Stimulated activated CD4-positive, alpha-beta T cell treated with anti-CD3 and anti-CD28 coated beads, Interleukin-12 subunit alpha, Interleukin-12 subunit beta, amount 100 ng/mL, for 48 hours (primary cell): Measurements from ENCODE around the gene ATXN10.
"Not testable (repeated sequence)": the region's sequence is repeated elsewhere in the genome, so short reads cannot be mapped to it uniquely, and the experiment has no call there.

Experiments
- DNase-seq, 3 donors: peaks; one replicate each; pipeline ENCODE4 v3.0.0-alpha.2; 2020; ENCODE audit warnings: low read depth in 2 of 3, low spot score in 1 of 3

Gene ATXN10

DNA sequence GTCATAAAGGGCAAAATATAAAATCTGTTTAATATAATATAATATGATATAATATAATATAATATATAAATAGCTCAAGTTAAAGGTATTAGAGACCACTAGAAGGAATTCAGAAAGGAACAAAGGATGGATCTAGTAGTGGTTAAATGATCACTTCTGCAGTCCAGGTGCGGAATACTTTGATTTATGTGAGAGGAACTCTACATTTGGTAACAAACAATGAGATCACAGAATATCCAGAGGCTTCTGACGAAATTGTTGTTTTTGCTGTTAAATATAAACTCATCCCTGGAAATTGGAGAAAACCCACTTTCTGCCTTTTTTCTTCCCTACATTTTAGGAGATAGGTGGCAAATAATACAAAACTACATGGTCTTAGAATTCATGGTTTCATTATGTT is 36.0 kb downstream of the ATXN10 start:
- no peak for DNase-seq

DNA sequence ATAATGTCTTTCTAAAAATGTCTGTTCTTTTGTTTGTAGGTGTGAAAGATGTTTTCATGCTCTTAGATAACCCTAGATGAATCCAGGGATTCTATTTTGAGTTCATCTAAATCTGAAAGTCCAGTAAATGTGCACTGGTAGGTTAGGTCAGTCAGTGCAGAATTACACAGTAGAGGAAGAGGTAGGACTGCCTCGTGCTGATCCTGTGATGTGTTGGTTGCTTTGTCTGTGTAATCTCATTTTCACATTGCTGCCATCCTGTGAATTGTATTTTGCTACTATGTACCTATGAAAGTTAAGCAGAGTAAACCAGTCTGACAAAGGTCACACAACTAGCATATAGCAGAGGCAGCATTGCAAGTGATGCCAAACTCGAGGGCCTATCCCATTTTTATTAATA is 36.5 kb downstream of the ATXN10 start:
- DNase-seq = no peak

DNA sequence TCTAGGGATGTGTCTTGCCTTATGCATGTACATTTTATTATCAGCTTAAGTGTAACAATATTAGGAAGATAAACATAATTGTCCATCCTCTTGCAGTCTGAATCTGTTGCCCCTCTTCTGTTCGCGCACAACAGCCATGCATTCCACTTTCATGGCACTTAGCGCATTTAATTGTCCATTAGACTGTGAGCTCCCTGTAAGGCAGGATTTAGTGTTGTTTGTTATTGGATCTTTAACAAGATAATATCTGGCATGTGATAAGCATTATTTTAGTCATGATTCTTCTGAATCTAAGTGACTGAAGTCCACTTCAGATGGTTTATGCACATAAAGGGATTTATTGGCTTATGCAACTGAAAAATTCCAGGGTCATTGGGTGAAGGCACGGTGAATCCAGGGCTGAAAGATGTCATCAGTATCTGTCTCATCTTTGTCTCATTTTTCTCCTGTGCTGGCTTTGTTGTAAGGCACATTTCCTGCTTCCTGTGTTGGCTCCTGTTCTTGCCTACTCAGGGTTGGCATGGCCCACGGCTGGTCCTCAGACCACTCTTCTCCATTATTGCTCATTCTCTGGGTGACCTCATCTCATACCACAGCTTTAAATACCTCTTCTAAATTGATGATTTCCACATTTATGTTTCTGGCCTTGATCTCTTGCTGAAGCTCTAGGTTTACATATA is 37.6 kb downstream of the ATXN10 start:
- no peak for DNase-seq

DNA sequence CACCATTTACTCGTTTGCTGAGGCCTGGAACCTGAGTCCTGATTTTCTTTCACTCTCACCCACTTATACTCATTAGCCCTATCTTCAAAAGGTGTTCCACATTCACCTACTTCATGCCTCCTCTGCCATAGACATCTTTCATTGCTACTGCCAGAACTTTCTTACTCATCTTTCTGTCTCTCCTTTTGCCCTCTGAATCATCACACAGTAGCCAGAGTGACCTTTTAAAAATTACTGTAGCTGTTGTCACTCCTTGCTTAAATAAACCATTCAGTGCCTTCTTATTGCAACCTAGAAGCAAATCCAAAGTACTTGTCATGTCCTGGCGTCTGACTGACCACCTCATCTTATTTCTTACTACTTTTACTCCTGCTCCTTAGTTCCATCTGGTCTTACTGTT is 38.2 kb downstream of the ATXN10 start:
- no peak for DNase-seq

DNA sequence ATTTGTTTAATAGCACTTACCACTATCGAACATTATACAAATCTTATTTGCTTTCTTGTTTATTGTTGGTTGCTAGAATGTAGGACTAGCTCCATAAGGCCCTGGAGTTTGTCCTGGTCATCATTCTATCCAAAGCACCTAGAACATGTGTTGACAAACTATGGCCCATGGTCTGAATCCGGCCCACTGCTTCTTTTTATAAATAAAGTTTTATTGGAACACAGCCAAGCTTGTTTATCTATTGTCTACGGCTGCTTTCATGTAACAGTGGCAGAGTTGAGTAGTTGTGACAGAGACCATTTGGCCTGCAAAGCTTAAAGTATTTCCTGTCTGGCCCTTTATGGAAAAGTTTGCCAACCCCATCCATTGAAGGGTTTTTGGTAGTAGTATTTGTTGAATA is 38.8 kb downstream of the ATXN10 start:
- no peak for DNase-seq

DNA sequence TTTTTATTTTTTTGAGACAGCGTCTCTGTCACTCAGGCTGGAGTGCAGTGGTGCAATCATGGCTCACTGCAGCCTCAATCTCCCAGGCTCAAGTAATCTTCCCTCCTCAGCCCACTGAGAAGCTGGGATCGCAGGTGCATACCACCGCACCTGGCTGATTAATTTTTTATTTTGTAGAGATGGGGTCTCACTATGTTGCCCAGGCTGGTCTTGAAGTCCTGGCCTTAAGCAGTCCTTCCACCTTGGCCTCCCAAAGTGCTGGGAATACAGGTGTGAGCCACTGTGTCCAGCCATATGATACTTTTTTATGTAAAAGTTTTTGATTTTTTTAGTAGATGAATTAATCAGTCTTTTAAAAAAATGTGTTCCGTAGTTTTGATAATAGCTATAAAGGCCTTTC is 42.8 kb downstream of the ATXN10 start:
- not testable (repeated sequence) for DNase-seq

DNA sequence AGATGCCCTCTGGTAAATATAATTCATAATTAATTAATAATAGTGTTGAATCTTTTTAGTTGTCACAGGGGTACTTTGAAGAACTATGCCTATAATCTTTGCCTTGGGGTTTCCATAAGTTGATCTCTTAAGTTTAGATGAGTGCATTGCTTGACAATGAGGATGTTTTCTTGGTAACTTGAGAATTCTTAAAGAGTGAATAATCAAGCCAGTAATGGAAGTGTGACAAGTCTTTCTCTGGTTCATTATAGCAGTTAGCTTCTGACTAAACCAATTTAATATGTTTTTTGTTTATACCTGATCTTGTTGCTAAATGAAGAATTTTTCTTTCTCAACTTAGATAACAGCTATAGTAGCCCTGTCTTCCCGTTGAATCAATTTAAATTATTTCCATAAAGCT is 46.2 kb downstream of the ATXN10 start:
- no peak for DNase-seq

DNA sequence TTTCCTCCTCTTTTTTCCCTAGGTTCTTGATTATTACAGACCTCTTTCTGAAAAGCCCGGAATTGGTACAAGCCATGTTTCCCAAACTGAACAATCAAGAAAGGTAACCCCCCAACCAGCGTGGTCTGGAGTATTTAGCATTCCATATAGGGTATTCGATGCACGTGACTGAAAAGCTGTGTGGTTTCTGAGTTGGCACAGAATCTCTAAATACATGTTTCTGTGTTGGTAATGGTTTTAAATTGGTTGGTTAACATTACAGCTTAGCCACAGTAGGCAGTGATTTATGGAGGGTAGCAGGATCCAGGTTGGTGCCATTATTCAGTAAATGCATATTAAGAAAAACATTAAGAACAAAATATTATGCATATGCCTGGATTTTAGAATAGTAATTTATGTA is 46.8 kb downstream of the ATXN10 start:
- DNase-seq = no peak

DNA sequence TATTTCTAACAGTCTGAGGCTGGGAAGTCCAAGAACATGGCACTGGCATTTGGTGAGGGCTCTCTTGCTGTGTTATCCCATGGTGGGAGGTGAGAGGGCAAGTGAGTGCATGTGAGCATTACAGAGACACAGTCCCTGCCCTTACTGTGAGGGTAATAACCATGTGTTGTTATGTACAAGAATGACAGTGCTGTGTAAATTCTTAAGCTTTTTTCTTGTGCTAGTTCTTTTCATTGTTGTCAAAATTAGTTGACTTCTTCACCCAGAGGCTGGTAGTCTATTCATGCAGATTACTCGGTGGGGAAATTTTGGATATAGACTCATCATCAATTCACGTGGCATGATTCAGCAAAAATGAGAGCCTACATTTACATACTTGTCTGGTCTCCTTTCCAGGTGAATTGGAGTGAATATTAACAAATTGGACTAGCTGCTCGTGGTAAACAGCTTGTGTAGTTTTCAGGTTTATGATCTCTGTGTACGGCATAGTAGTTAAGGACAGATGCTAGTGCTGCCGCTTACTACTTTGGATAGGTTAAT is 49.3 kb downstream of the ATXN10 start:
- DNase-seq = no peak

DNA sequence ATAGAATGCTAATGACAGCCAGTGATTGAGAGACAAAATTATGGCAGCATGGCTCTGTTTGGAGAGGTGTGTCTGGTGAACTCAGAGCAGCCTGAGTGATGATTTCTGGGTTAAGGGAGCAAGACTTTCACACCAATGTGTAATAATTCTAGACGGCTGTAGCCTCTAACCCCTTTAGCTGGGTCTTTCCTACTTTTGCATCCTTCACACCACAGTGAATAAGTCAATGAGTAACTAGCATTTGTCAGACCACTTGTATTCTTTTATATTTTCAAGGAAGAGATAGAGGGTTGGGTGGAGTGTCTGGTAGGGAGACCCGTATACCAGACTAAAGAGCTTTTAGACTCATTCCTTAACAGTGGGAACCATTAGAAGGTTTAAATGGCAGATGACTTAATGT is 50.4 kb downstream of the ATXN10 start:
- DNase-seq = no peak

DNA sequence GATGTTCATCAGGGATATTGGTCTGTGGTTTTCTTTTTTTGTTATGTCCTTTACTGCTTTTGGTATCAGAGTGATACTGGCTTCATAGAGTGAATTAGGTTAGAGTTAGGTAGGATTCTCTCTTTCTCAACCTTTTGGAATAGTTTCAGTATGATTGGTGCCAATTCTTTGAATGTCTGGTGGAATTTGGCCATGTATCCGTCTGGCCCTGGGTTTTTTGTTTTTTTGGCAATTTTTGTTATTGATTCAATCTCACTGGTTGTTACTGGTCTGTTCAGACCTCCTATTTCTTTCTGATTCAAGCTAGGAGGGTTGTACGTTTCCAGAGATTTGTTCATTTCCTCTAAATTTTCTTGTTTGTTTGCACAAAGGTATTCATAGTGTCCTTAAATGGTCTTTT is 54.4 kb downstream of the ATXN10 start:
- no peak for DNase-seq

DNA sequence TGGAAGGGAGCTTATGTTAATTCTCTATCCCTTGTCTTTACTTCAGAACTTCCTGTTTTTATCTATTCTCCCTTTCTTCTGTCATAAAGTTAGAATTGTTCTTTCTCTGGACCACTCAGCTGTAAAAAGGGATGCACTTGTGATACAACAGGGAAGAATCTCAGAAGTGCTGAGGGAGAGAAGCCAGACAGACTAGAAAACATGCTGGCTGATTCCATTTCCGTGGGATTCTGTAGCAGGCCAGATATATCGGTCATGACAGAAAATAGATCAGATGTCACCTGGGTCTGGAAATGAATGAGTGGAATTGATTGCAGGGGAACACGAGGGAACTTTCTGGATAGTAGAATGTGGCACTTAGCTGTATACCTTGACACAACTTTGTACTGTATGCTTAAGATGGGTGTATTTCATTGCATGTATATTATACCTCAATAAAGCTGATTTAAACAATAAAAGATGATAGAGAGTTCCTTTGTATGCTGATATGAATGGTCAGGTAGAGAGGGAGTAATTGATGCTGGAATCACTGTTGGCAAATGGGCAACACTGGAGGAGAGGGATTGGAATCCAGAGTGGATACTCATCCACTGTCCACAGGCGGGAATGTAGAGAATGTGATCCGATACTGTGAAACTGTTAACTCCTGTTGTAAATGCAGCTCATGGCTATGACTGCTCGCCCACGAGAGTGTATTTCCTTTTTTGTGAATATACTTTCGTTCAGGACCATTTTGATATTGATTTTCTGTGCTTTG is 59.6 kb downstream of the ATXN10 start:
- no peak for DNase-seq

DNA sequence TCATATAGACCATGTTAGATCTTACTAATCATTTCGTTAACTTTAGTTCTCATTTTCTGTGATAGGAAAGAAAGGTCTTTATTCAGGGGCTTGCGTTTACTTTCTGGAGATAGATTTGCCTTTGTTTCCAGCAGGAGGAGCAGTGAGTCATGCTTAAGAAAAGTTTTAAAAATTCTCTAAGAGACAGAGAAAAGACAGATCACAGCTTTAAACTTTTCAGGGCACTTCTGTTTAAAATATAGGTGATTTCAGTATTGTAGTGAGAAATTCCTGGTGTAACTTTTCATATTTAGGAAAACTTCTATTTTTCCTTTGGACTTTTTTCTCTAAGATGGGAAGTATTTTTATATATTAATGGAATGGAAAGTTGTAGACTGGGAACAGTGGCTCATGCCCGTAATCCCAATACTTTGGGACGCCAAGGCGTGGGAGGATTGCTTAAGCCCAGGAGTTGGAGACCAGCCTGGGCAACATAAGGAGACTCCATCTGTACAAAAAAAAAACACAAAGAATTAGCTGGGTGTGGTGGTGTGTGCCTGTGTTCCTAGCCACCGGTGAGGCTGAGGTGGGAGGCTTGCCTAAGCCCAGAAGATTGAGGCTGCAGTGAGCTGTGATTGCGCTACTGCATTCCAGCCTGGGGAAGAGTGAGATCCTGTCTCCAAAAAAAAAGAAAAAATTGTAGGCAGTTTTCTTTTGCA is 60.3 kb downstream of the ATXN10 start:
- no peak for DNase-seq

DNA sequence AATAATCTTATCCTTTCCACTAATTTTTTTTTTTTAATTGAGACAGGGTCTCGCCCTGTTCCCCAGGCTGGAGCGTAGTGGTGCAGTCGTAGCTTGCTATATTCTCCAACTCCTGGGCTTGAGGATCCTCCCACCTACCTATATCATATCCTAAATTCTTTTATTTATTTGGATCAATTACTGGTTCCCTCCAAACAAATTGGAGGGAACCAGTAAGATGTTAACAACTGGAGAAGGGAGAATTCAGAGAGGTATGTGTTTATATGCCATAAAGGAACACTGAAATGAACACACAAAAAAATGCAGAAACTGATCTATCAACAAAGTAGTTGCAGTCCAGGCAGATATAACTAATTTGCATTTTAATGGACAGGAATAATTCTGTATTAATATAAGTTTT is 63.6 kb downstream of the ATXN10 start:
- no peak for DNase-seq

DNA sequence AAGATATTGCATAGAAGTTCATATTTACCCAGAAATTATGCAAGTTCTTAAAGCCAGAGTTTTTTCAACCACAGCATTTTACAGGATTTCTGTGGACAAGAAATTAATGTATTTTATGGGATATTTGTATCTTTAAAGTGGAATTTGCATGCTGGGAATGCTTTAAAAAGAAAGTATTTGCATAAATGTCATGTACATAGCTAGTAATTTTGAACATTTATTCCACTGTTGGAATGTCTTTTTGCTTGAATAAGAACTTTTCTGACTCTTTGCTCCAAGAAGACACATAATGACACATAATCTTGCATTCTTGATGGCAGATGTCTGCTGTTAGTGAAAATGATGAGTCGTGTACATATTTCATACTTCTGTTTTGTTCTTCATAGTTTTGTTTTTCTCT is 66.6 kb downstream of the ATXN10 start:
- DNase-seq = no peak

DNA sequence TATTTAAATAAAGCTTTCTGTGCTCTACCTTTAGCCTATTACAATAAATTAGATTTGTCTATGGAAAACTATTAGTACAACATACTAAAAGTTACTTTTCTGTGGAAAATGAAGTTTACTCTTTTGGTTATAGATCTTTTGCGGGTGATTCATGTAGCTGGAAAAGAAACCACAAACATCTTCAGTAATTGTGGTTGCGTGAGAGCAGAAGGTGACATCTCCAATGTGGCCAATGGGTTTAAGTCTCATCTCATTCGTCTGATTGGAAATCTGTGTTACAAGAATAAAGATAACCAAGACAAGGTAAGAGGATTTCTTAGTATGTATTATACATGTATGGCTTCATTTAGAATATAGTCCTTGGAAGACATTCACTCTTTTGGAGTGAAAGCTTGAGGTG is 68.6 kb downstream of the ATXN10 start:
- no peak for DNase-seq

DNA sequence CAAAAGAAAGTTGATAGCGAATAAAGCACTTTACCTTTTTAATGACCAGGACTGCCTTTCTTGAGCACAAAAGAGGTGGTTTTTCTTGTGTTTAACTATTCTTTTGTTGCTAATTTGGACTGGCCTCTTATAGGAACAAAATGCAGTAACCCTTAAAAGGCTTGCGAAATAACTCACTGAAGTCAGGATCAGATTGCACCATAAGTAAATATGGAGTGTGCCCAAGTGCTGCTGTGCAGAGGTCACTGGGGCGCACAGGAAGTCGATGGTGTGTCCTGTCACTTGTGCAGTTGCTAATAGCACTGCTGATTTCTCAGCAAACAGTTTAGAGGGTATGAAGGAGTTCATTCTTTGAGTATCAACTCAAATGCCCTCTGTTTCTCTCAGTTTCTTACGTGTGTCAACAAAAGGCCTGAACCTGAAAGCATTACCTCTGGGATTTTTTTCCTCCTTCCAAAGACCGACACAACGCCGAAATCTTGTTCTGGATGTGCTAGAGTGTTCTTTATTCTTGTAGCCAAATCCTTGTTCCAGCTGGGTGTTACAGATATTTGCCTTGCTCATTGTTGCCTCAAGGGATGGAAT is 71.3 kb downstream of the ATXN10 start:
- DNase-seq = no peak

DNA sequence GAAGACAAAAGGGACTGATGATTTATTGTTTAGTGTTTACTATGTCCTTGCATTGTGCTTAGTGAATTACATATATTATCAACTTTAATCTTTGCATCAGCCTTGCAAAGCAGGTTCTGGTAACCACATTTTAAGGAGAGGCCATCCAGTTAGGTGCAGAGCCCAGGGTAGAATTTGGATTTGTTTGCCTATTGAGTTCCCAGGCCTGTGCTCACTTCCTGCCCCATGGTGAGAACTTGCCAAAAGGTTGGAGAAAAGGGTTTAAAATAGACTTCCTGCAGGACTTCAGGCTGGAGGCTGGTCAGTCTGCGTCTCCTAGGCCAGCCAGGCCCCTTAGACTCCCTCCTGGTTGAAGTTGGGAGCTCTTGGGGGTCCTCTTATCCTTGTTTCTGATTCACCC is 72.1 kb downstream of the ATXN10 start:
- no peak for DNase-seq

DNA sequence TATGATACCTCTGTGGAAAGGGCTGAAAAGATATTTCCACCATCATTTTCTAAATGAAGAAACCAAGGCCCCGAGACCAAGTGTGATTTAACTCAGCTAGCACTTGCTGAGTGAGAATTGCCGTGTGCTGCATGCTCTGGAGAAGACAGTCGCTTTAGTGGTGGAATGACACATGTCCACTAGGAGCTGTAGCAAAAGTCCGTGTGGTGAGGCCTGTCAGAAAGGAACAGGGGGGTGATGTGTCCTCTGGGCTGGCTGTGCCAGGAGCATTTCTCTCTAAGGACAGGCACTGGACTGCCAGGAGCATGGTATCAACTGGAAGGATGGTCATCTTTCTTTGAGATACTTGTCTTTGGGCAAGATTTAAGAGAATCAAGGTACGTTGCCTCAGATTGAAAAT is 72.8 kb downstream of the ATXN10 start:
- DNase-seq = no peak

DNA sequence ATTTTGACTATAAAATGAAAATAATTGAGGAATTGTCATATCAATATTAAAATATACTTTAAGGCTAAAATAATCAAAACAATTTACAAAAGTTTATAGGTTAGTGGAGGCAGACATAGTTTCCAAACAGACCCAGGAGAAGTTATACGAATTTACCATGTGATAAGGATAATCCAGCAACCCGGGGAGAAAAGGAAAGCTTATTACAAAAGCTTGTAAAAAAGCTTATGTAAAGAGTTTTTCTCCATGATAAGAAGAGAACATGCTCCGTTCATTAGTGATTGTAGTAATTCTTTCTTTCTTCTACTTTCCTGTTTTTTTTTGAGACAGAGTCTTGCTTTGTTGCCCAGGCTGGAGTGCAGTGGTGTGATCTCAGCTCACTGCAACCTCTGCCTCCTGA is 79.0 kb downstream of the ATXN10 start:
- DNase-seq = no peak

DNA sequence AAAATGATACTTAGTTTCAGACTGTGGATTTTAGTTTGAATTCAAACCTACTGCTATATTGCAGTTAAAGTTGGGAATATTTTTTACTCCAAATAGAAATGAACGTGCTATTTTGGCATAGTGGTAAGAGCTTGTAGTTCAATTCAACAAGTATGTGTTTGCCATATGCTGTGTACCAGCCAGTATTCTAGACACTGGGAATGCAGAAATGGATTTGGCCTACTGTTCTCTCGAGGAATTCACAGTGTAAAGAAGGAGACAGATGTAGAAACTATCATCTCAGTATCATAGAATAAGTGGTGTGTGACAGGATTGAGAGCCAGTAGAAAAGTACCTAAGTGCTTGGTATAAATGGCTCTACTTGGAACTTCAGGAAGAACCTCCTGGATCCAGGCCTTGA is 80.4 kb downstream of the ATXN10 start:
- DNase-seq = no peak

DNA sequence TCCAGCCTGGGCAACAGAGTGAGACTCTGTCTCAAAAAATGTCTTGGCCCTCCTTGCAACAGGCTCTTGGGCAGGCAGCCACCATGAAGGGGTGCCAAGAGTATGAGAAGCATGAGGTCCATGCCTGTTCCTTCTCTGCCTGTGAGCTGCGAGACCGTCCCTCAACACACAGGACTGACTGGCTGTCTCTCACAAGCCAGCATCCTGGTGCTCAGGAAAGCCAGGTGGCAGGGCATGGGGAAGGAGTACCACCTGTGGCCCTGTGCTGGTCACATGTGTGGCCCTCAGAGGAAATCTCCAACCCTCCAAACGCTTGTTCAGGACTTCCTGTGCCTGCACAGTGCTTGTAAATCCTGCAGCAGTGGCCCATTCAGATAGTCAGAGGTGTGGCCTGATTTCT is 83.2 kb downstream of the ATXN10 start:
- no peak for DNase-seq
